ENCODE results near the gene TMCO4. TPM values are rescaled to one million over a fixed set of nuclear protein-coding genes. Genes with fewer than 3 reads are reported as not detected.
A peak's percentile ranks its signal among the peaks of the same experiment; 100 is the strongest.

TMCO4 gene
- total and polyA plus RNA-seq, 2 of the 4 experiments (the other 2 are of a cell fraction): 7.3 to 8.6 TPM

- DNase-seq (peak; percentile 93), ATAC-seq (ENCODE audit: low read depth) (peak; percentile 100)
- Histone ChIP-seq H3K4me1 (ENCODE audit: control insufficient read depth, insufficient read depth, low read length) (no peaks in the 10 kb centered on the region), H3K18ac (ENCODE audit: low read depth, low read length) (no peak overlapping the region), H2BK15ac (ENCODE audit: low read depth, low read length) (no peak overlapping the region), H3K4me3 (ENCODE audit: insufficient read depth, low read depth, low read length) (no peak overlapping the region), H3K27ac (ENCODE audit: insufficient read depth, low read length) (no peak overlapping the region), H4K5ac (ENCODE audit: low read depth, low read length) (no peak overlapping the region), H3K4ac (ENCODE audit: low read depth, low read length) (no peak overlapping the region), H3K27me3 (ENCODE audit: control insufficient read depth, insufficient read depth, low read length) (no peaks in the 10 kb centered on the region), H2BK5ac (ENCODE audit: low read depth, low read length, poor library complexity, severe bottlenecking) (no peak overlapping the region), H2BK20ac (ENCODE audit: low read depth, low read length) (no peak overlapping the region), H4K20me1 (ENCODE audit: insufficient read depth, low read length) (no peaks in the 10 kb centered on the region), H4K91ac (ENCODE audit: insufficient read depth, low read depth, low read length) (no peak overlapping the region), H3K79me1 (ENCODE audit: low read depth in 1 of 2, low read length in 2 of 2) (no peaks in the 10 kb centered on the region), H3K9me3 (ENCODE audit: control insufficient read depth, insufficient read depth, low read length) (no peaks in the 10 kb centered on the region), H3K9ac (ENCODE audit: low read depth, low read length) (no peak overlapping the region), H3K14ac (replicated peaks; ENCODE audit: low read depth, low read length) (no peak overlapping the region), H4K8ac (ENCODE audit: low read depth in 2 of 2, low read length in 2 of 2) (peak overlapping the region in 1 of 2 experiments; percentile 8; a peak in 1 of 4 replicates), H2AK5ac (ENCODE audit: low read depth, low read length) (peak overlapping the region; percentile 8; the same call in 1 of the 2 replicates), H2BK120ac (ENCODE audit: low read depth, low read length) (no peak overlapping the region), H3K9me1 (ENCODE audit: insufficient read depth, low read length) (peaks cover 2% of the 10 kb centered on the region; the same call in 1 of the 2 replicates), H3K56ac (ENCODE audit: extremely low read depth, insufficient read depth, low read length) (no peak overlapping the region), H3K4me2 (ENCODE audit: low read depth, low read length) (peak overlapping the region; percentile 12; the same call in 1 of the 2 replicates), H2AK9ac (replicated peaks; ENCODE audit: low read depth, low read length, poor library complexity) (peak overlapping the region; percentile 7), H3K23ac (ENCODE audit: low read depth, low read length) (no peak overlapping the region), H3K36me3 (ENCODE audit: control insufficient read depth, insufficient read depth, low read length) (peaks cover 2% of the 10 kb centered on the region), H2AFZ (replicated peaks; ENCODE audit: low read length, poor library complexity) (peak overlapping the region; percentile 79)
- intact Hi-C loops (cut with micrococcal nuclease) (loop anchor here (1.0 to 5.0 kb wide), 5 partner anchors 49 to 437 kb away; partner anchors contain the start of gene OTUD3), dilution Hi-C loops (cut with HindIII; ENCODE audit: low sequenced_read_pairs, unreplicated experiment) (no loop called here), in situ Hi-C loops (cut with MboI; ENCODE audit: low sequenced_read_pairs) (no loop called here)
- BruUV-seq (replicated peaks): no TSS peak
- WGBS, 2 experiments (ENCODE audit: extremely low coverage in 2 of 2, insufficient read length in 1 of 2): no CpG with 5 or more reads among the region's 12 CpGs
- ChIA-PET POLR2A (ENCODE audit: unreplicated experiment) (no interaction called here), CTCF (interaction anchor here (1.0 to 1.6 kb wide), 11 partner anchors 11 to 96 kb away, joined by 3 to 7 read pairs (median 4); no protein-coding TSS in a partner anchor)
- TF ChIP-seq, protein P1, sequence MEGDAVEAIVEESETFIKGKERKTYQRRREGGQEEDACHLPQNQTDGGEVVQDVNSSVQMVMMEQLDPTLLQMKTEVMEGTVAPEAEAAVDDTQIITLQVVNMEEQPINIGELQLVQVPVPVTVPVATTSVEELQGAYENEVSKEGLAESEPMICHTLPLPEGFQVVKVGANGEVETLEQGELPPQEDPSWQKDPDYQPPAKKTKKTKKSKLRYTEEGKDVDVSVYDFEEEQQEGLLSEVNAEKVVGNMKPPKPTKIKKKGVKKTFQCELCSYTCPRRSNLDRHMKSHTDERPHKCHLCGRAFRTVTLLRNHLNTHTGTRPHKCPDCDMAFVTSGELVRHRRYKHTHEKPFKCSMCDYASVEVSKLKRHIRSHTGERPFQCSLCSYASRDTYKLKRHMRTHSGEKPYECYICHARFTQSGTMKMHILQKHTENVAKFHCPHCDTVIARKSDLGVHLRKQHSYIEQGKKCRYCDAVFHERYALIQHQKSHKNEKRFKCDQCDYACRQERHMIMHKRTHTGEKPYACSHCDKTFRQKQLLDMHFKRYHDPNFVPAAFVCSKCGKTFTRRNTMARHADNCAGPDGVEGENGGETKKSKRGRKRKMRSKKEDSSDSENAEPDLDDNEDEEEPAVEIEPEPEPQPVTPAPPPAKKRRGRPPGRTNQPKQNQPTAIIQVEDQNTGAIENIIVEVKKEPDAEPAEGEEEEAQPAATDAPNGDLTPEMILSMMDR (conservative IDR thresholded peaks at IDR 0.05; ENCODE audit: low read depth, low read length): peak; percentile 95
- TF ChIP-seq BHLHE40 (IDR thresholded peaks at IDR 0.05; ENCODE audit: low read depth, low read length) (no peak; the same call in 1 of the 2 replicates), RCOR1 (IDR thresholded peaks at IDR 0.05; ENCODE audit: insufficient replicate concordance, low read length) (no peak), NFE2L2 (IDR thresholded peaks at IDR 0.05; ENCODE audit: low read depth, low read length) (no peak), FOS (IDR thresholded peaks at IDR 0.05; ENCODE audit: low read depth, low read length) (no peak), MAZ (IDR thresholded peaks at IDR 0.05; ENCODE audit: borderline replicate concordance, low read depth, low read length) (peak; percentile 40; the same call in 1 of the 2 replicates), POLR2A (IDR thresholded peaks at IDR 0.05; ENCODE audit: low read depth, low read length) (no peak), MXI1 (IDR thresholded peaks at IDR 0.05; ENCODE audit: borderline replicate concordance, low read depth, low read length) (no peak), CEBPB (IDR thresholded peaks at IDR 0.05; ENCODE audit: low read depth, low read length) (no peak), RAD21 (IDR thresholded peaks at IDR 0.05; ENCODE audit: low read length) (peak; percentile 81), RFX5 (IDR thresholded peaks at IDR 0.05; ENCODE audit: low read depth, low read length) (no peak), USF2 (IDR thresholded peaks at IDR 0.05; ENCODE audit: low read depth, low read length) (no peak), CHD1 (IDR thresholded peaks at IDR 0.05; ENCODE audit: low read depth, low read length) (no peak)
- TF ChIP-seq, protein P2, sequence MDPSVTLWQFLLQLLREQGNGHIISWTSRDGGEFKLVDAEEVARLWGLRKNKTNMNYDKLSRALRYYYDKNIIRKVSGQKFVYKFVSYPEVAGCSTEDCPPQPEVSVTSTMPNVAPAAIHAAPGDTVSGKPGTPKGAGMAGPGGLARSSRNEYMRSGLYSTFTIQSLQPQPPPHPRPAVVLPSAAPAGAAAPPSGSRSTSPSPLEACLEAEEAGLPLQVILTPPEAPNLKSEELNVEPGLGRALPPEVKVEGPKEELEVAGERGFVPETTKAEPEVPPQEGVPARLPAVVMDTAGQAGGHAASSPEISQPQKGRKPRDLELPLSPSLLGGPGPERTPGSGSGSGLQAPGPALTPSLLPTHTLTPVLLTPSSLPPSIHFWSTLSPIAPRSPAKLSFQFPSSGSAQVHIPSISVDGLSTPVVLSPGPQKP (IDR thresholded peaks at IDR 0.05; ENCODE audit: borderline replicate concordance, low read depth, low read length): no peak
Measured at GRCh38 chr1:19715334-19716203, 84.1 kb downstream of the TMCO4 start.
